ENCODE results near the gene IDI1.
"Not testable (repeated sequence)": the region's sequence is repeated elsewhere in the genome, so short reads cannot be mapped to it uniquely, and the experiment has no call there.

Gene IDI1

GRCh38 chr10:1034758-1035157 is 14.2 kb downstream of the IDI1 start:
- no peak for DNase-seq (ENCODE audit: low spot score)

- no peak for DNase-seq (ENCODE audit: low spot score)
These were observed 15.3 kb downstream of the IDI1 start for GRCh38 chr10:1033601-1034000.

- no peak for DNase-seq (ENCODE audit: low spot score)
These were observed 19.1 kb downstream of the IDI1 start for GRCh38 chr10:1029838-1030237.

GRCh38 chr10:1026578-1026977 is 22.3 kb downstream of the IDI1 start:
- no peak for DNase-seq (ENCODE audit: low spot score)

- no peak for DNase-seq (ENCODE audit: low spot score)
These were observed 23.2 kb downstream of the IDI1 start, which contains the start of gene IDI2 for GRCh38 chr10:1025683-1026082. TSS of gene IDI2 (minus strand) at chr10:1025859. CDS start at chr10:1024723, 1,136 bp downstream.

GRCh38 chr10:1024103-1024502 is 24.8 kb downstream of the IDI1 start:
- no peak for DNase-seq (ENCODE audit: low spot score)

GRCh38 chr10:1022413-1022812 is 26.5 kb downstream of the IDI1 start:
- no peak for DNase-seq (ENCODE audit: low spot score)

- DNase-seq (ENCODE audit: low spot score): no peak
These were observed 28.0 kb downstream of the IDI1 start for GRCh38 chr10:1020958-1021357.

GRCh38 chr10:1020460-1020859 is 28.5 kb downstream of the IDI1 start:
- no peak for DNase-seq (ENCODE audit: low spot score)

- no peak for DNase-seq (ENCODE audit: low spot score)
These were observed 29.6 kb downstream of the IDI1 start for GRCh38 chr10:1019362-1019761.

GRCh38 chr10:1015688-1016087 is 33.2 kb downstream of the IDI1 start:
- no peak for DNase-seq (ENCODE audit: low spot score)

GRCh38 chr10:1011696-1012095 is 37.2 kb downstream of the IDI1 start:
- DNase-seq (ENCODE audit: low spot score): no peak

- no peak for DNase-seq (ENCODE audit: low spot score)
These were observed 38.2 kb downstream of the IDI1 start for GRCh38 chr10:1010703-1011102.

- DNase-seq (ENCODE audit: low spot score): not testable (repeated sequence)
These were observed 39.0 kb downstream of the IDI1 start for GRCh38 chr10:1009947-1010346.

- DNase-seq (ENCODE audit: low spot score): no peak
These were observed 39.8 kb downstream of the IDI1 start for GRCh38 chr10:1009071-1009494.

- DNase-seq (ENCODE audit: low spot score): no peak
These were observed 41.3 kb downstream of the IDI1 start for GRCh38 chr10:1007583-1007982.

- no peak for DNase-seq (ENCODE audit: low spot score)
These were observed 42.3 kb downstream of the IDI1 start for GRCh38 chr10:1006573-1006972.

GRCh38 chr10:1003884-1004670 is 44.8 kb downstream of the IDI1 start:
- no peak for DNase-seq (ENCODE audit: low spot score)

GRCh38 chr10:1002425-1003006 is 46.4 kb downstream of the IDI1 start:
- DNase-seq (ENCODE audit: low spot score): no peak

GRCh38 chr10:997266-998022 is 51.5 kb downstream of the IDI1 start:
- DNase-seq (ENCODE audit: low spot score): no peak

GRCh38 chr10:996031-996430 is 52.9 kb downstream of the IDI1 start:
- DNase-seq (ENCODE audit: low spot score): no peak

GRCh38 chr10:995559-995926 is 53.4 kb downstream of the IDI1 start:
- DNase-seq (ENCODE audit: low spot score): no peak
